CD14-positive monocyte (primary cell): Measurements from ENCODE around the gene FBXW7. TPM values are rescaled to one million over a fixed set of nuclear protein-coding genes. Genes with fewer than 3 reads are reported as not detected.
A peak's percentile ranks its signal among the peaks of the same experiment; 100 is the strongest.

ENCODE experiments used
- DNase-seq, 3 donors: peaks; one replicate each; pipeline ENCODE4 v3.0.0-alpha.2; 2011 to 2022
- H2AFZ ChIP-seq: 2 replicates; pipeline ENCODE4 v1.6.0; 2012; ENCODE audit warnings: mild to moderate bottlenecking, low read depth, low read length, inconsistent platforms; ENCODE audit not compliant: insufficient read depth, poor library complexity, severe bottlenecking
- H3K27ac ChIP-seq, 2 donors: 1 replicate in 1 of 2; 2 replicates in 1 of 2; pipeline ENCODE4 v1.5.1; 2012 to 2013; ENCODE audit warnings: low read length in 2 of 2, control low read depth in 1 of 2, inconsistent platforms in 1 of 2, low read depth in 1 of 2, mild to moderate bottlenecking in 1 of 2
- H3K27me3 ChIP-seq, 2 donors: one replicate each; pipeline versions ENCODE4 v1.6.0 to v1.6.1; 2011 to 2013; ENCODE audit warnings: low read length in 2 of 2; ENCODE audit not compliant: control insufficient read depth in 2 of 2, insufficient read depth in 2 of 2
- H3K36me3 ChIP-seq, 2 donors: replicated peaks in 1 of 2; 1 replicate in 1 of 2; 2 replicates in 1 of 2; pipeline versions ENCODE4 v1.5.1 to v1.6.1; 2012 to 2013; ENCODE audit warnings: low read length in 2 of 2, control low read depth in 1 of 2, inconsistent platforms in 1 of 2, mild to moderate bottlenecking in 1 of 2; ENCODE audit not compliant: insufficient read depth in 2 of 2, control insufficient read depth in 1 of 2
- H3K4me1 ChIP-seq, 2 donors: 1 replicate in 1 of 2; 2 replicates in 1 of 2; pipeline versions ENCODE4 v1.5.1 to v1.6.1; 2012 to 2013; ENCODE audit warnings: low read length in 2 of 2, control low read depth in 1 of 2, inconsistent platforms in 1 of 2, mild to moderate bottlenecking in 1 of 2, moderate library complexity in 1 of 2; ENCODE audit not compliant: insufficient read depth in 2 of 2, control insufficient read depth in 1 of 2
- H3K4me2 ChIP-seq: replicated peaks from 2 replicates; pipeline ENCODE3; 2012; ENCODE audit warnings: low read length, moderate library complexity, mild to moderate bottlenecking; ENCODE audit not compliant: poor library complexity, severe bottlenecking; ENCODE audit errors: extremely low read depth
- H3K4me3 ChIP-seq, 3 experiments: fragments of 200-600 bp in 1 of 3; sonication (generic) in 1 of 3; replicated peaks in 1 of 3; 1 replicate in 2 of 3; 2 replicates in 1 of 3; pipeline ENCODE4 v1.5.1; 2011 to 2013; ENCODE audit warnings: low read length in 3 of 3, mild to moderate bottlenecking in 3 of 3, control low read depth in 2 of 3, low read depth in 2 of 3, inconsistent platforms in 1 of 3, moderate library complexity in 1 of 3
- H3K79me2 ChIP-seq: 2 replicates; pipeline ENCODE4 v1.6.0; 2012; ENCODE audit warnings: mild to moderate bottlenecking, control low read depth, inconsistent platforms, low read length, moderate library complexity; ENCODE audit not compliant: insufficient read depth
- H3K9ac ChIP-seq: 2 replicates; pipeline ENCODE4 v1.6.0; 2017; ENCODE audit warnings: low read length, mild to moderate bottlenecking; ENCODE audit not compliant: insufficient read depth, poor library complexity, severe bottlenecking
- H3K9me3 ChIP-seq, 2 donors: replicated peaks in 1 of 2; 1 replicate in 1 of 2; 2 replicates in 1 of 2; pipeline versions ENCODE4 v1.5.1 to v1.6.1; 2012 to 2013; ENCODE audit warnings: low read length in 2 of 2, control low read depth in 1 of 2; ENCODE audit not compliant: control insufficient read depth in 1 of 2, insufficient read depth in 1 of 2
- H4K20me1 ChIP-seq: 2 replicates; pipeline ENCODE4 v1.6.0; 2012; ENCODE audit warnings: mild to moderate bottlenecking, low read length, control low read depth, moderate library complexity; ENCODE audit not compliant: insufficient read depth
- H3K27ac Mint-ChIP-seq, 7 donors: one replicate each; pipeline ENCODE4 v1.8.0; 2020; ENCODE audit warnings: mild to moderate bottlenecking in 7 of 7, mixed read lengths in 7 of 7, moderate library complexity in 6 of 7, inconsistent platforms in 2 of 7
- H3K27me3 Mint-ChIP-seq, 3 donors: one replicate each; pipeline ENCODE4 v1.8.0; 2021 to 2022; ENCODE audit warnings: low read depth in 3 of 3, mild to moderate bottlenecking in 3 of 3, mixed read lengths in 3 of 3, moderate library complexity in 3 of 3, inconsistent platforms in 1 of 3
- H3K36me3 Mint-ChIP-seq, 2 donors: one replicate each; pipeline ENCODE4 v1.8.0; 2020; ENCODE audit warnings: mixed read lengths in 2 of 2, inconsistent platforms in 1 of 2, mild to moderate bottlenecking in 1 of 2
- H3K4me1 Mint-ChIP-seq: one replicate; pipeline ENCODE4 v1.8.0; 2020; ENCODE audit warnings: mild to moderate bottlenecking, mixed read lengths
- H3K4me3 Mint-ChIP-seq, 2 donors: one replicate each; pipeline ENCODE4 v1.8.0; 2020; ENCODE audit warnings: mild to moderate bottlenecking in 2 of 2, mixed read lengths in 2 of 2, moderate library complexity in 1 of 2
- H3K9me3 Mint-ChIP-seq, 7 donors: one replicate each; pipeline ENCODE4 v1.8.0; 2020 to 2022; ENCODE audit warnings: mixed read lengths in 7 of 7, mild to moderate bottlenecking in 6 of 7, moderate library complexity in 6 of 7, inconsistent platforms in 2 of 7
- CTCF ChIP-seq: fragments of 200-600 bp; IDR thresholded peaks from one replicate; pipeline ENCODE4 v1.8.0; 2022; ENCODE audit warnings: antibody characterized with exemption, mild to moderate bottlenecking
- WGBS: methylation state at CpG from one replicate; pipeline ENCODE4 v1.1.5; 2013; ENCODE audit warnings: missing lambda C conversion rate; ENCODE audit not compliant: insufficient coverage; 5-methylcytosine and 5-hydroxymethylcytosine counted together
- intact Hi-C, 2 donors: fragments of 100-400 bp; cut with micrococcal nuclease; formaldehyde crosslinking; loops; one replicate each; pipeline versions ENCODE4 v1.15.0 to v1.15.1; 2023
- polyA plus RNA-seq, 3 donors: library from polyadenylated mRNA; depleted of rRNA in 1 of 3; unstranded in 2 of 3; stranded (reverse) in 1 of 3; fragments of 300-500 nt in 2 of 3; fragments of >200 nt in 1 of 3; fragmentation: Illumina TruSeq in 2 of 3; gene quantifications; 1 replicate in 2 of 3; 2 replicates in 1 of 3; pipeline ENCODE4 v1.2.3, GENCODE V29; 2012 to 2021

Gene FBXW7
- polyA plus RNA-seq, 3 donors: 25.1 to 44.9 (median 35.6) TPM

- intact Hi-C loops: loop anchor here (10.0 kb wide), 1 partner anchor 68 kb away; the partner anchor contains the start of gene FBXW7 (in 2 of the 2)
- H3K36me3 Mint-ChIP-seq: no peaks in the 10 kb centered on the region
- H3K79me2 ChIP-seq: peaks cover 95% of the 10 kb centered on the region
These were observed 68.8 kb downstream of the FBXW7 start for GRCh38 chr4:152467101-152467500.

More at GRCh38 chr4:152467101-152467500, 68.8 kb downstream of the FBXW7 start:
- no peak overlapping the region for H3K4me3 Mint-ChIP-seq
- no peaks in the 10 kb centered on the region for H3K27me3 ChIP-seq
- peak; percentile 14 to 64 (median 35) for DNase-seq
- no CpG with 5 or more reads among the region's 4 CpGs for WGBS
- no peak overlapping the region for H3K9ac ChIP-seq
- peaks cover 55% of the 10 kb centered on the region for H3K4me1 Mint-ChIP-seq
- no peak for TF ChIP-seq CTCF
- no peak overlapping the region for H3K4me3 ChIP-seq
- H3K27ac ChIP-seq: peak overlapping the region in 1 of 2 donors; percentile 66
- H3K27ac Mint-ChIP-seq: peak overlapping the region; percentile 21 to 85 (median 70)
- H4K20me1 ChIP-seq: peaks cover 18% of the 10 kb centered on the region
- H3K9me3 Mint-ChIP-seq: peaks cover 0 to 4% (median 0%) of the 10 kb centered on the region in 7 donors
- peaks cover 48 to 69% of the 10 kb centered on the region in 2 donors for H3K4me1 ChIP-seq
- no peaks in the 10 kb centered on the region for H3K27me3 Mint-ChIP-seq
- no peak overlapping the region for H2AFZ ChIP-seq
- no peaks in the 10 kb centered on the region for H3K9me3 ChIP-seq
- no peak overlapping the region for H3K4me2 ChIP-seq
- H3K36me3 ChIP-seq: no peaks in the 10 kb centered on the region
